HG03460 (cell line): ENCODE results near the gene IER5.
A peak's percentile ranks its signal among the peaks of the same experiment; 100 is the strongest.
"Not testable (repeated sequence)": the region's sequence is repeated elsewhere in the genome, so short reads cannot be mapped to it uniquely, and the experiment has no call there.

Experiments
- ATAC-seq: cut with Tn5 transposase; IDR thresholded peaks from one replicate; pipeline ENCODE4 v1.9.1; 2021; ENCODE audit not compliant: unreplicated experiment

Gene IER5

GRCh38 chr1:181088079-181089016, at the start of gene IER5:
Gene IER5 (plus strand): TSS chr1:181088700. CDS start chr1:181088903, 203 bp downstream.
- peak; percentile 57 for ATAC-seq

DNA sequence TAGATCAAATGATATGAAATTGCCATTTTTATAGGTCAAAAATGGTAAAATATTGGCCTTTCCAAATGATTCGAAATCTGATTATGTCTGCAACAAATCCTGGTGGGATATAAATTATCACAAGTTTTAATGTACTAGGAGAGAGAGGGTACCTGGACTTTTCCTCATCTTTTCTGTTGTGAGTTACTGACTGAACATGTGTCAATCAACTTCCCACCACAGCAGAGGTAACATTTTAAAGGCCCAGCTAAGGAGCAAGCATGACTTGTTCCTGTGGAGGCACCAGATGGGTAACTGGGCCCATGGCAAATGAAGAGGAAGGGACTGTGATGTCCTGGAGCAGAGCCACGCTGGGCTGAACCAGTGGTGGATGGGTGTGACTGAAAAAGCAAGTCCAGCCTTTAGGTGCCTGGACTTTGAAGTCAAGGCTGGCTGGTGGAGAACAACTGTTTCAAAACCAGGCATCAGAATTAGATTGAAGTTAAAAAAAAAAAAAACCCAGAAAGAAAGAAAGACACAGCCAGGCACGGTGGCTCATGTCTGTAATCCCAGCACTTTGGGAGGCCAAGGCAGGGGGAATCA, 48.1 kb upstream of the IER5 start:
- ATAC-seq = no peak

DNA sequence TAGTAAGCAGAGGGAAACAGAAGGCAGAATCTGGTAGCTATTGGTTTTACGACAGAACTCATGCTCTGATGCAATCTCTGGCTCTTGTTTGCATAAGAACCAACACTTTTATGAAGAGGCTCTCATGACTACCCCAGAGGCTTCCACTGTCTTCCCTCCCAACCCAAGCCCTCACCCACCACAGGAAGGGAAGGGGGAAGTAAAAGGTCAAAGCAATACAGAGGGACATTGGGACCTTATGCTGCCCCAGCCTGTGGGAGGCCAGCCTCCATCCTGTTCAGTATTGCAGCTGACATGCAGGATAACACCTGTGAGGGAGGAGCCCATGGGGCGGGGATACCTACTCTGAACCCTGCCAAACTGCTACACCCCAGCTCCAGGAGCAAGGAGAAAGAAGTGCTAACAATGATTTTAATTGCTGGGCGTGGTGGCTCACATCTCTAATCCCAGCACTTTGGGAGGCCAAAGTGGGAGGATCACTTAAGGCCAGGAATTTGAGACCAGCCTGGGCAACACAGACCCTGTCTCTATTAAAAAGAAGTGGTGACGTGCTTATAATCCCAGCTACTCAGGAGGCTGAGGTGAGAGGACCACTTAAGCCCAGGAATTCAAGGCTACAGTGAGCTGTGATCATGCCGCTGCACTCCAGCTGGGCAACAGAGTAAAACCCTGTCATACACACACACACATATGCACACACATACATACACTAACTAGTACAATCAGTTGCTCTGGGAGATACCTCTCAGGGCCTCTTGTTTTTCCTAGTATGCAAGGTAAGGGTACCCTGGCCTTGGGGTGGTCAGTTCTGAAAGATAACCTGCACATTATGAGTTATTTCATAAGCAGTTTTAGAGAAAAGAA, 45.2 kb upstream of the IER5 start:
- ATAC-seq = no peak

GRCh38 chr1:181044449-181044966, 44.0 kb upstream of the IER5 start:
- peak; percentile 88 for ATAC-seq

DNA sequence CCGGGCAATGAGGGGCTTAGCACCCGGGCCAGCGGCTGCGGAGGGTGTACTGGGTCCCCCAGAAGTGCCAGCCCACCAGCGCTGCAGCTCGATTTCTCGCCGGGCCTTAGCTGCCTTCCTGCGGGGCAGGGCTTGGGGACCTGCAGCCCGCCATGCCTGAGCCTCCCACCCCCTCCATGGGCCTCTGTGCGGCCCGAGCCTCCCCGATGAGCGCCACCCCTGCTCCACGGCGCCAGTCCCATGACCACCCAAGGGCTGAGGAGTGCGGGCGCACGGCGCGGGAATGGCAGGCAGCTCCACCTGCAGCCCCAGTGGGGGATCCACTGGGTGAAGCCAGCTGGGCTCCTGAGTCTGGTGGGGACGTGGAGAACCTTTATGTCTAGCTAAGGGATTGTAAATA, 42.6 kb upstream of the IER5 start:
- not testable (repeated sequence) for ATAC-seq

GRCh38 chr1:181049378-181049777, 39.1 kb upstream of the IER5 start:
- ATAC-seq = no peak

- no peak for ATAC-seq
These were observed 37.6 kb upstream of the IER5 start for GRCh38 chr1:181050922-181051321.

DNA sequence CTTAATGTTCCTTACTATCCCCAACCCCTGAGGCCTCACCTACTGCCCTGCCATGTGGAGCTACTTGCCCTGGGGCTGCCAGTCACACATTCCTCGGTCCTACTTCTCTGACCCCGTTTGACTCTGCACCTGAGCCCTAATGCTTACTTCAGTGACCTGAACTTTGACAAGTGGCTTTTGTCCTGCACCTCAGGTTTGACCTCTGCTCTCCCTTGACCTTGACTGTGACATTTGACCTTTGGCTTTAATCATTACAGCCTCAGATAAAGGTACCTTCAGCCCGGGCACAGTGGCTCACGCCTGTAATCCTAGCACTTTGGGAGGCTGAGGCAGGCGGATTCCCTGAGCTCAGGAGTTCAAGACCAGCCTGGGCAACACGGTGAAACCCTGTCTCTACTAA, 31.9 kb upstream of the IER5 start:
- ATAC-seq = no peak

DNA sequence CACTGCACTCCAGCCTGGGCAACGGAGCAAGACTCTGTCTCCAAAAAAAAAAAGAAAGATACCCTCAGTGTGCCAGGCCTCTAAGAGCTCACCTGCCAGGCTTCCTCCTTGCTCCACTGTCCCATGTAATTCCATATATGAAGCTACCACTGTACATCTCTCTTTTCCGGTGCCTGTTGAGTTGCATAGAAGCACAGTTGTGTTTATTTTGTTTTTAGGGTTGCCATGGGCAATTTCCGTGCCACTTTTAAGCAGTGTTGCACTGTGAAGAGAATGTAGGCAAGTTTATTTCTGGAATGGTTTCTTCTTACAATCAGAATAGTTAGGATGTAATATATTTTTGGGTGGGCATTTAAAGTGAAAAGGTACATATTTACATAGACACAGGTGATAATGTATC, 31.4 kb upstream of the IER5 start:
- no peak for ATAC-seq

GRCh38 chr1:181059435-181059834, 29.1 kb upstream of the IER5 start:
- ATAC-seq = no peak

DNA sequence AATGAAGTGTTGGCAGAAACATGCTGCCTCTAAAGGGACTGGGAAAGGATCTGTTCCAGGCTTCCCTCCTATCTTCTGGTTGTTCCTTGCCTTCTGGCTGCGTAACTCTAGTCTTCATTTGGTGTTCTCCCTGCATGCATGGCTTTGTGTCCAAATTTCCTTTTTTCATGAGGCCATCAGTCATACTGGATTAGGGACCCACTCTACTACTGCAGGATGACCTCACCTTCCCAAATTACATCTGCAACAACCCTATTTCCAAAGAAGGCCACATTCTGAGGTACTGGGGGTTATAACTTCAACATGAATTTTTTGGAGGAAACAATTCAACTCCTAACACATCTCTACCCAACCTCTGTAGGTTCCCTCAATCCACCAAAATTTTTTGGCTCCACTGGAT, 28.4 kb upstream of the IER5 start:
- ATAC-seq = no peak

DNA sequence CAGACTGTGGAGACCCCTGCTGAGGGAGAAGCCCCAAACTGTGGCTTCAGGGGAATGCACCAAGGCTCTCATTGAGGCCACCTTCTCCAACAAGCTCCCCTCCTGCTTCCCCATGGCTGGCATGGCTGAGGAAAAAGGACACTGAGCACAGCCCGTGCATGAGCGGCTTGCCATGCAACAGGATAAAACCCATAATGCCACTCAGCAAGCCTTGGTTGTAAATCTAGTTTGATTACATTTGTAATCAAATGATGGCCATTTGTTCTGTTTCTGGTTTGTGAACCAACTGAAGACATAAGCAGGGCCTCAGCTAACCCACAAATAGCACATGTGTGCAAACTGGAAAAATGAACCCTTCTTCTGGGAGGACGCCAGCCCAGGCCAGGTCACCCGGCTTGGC, 27.6 kb upstream of the IER5 start:
- ATAC-seq = not testable (repeated sequence)

DNA sequence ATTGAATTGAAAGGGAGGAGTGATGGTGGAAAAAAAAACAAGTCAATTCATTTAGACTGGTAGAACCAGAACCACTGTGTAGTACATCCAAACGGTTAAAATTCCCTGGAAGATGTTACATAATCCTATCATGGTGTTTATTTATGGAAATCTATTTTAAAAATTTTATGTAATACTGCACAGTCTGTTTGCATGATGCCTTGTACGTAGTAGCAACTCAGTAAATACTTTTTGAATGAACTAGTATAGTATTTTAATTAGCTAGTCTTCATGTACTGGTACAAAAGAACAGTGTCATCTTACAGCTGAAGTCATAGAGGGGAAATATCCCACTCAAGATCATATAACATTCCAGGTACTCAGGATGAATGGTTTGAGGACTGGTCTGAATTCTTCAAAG, 27.0 kb upstream of the IER5 start:
- ATAC-seq = no peak

GRCh38 chr1:181061891-181062835, 26.3 kb upstream of the IER5 start:
- peak; percentile 78 for ATAC-seq

GRCh38 chr1:181062836-181063428, 25.6 kb upstream of the IER5 start:
- peak; percentile 65 for ATAC-seq

GRCh38 chr1:181064011-181064623, 24.4 kb upstream of the IER5 start:
- no peak for ATAC-seq

DNA sequence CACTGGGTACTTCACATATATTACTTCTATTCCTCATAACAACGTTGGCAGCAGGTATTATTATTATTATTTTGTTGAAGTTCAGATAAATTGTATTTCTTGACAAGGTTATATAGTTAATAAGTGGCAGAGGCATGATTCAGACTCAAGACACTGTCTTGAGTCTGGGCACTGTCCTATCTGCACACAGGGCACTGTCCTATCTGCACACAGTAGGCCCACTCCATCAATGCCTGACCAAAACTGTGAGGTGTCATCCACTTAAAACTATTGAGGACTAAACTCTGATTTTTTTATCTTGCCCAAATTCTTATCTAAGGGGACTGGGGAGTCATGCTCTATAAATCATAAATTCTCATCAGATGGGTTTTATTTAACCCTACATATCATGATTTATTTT, 23.8 kb upstream of the IER5 start:
- ATAC-seq = no peak

GRCh38 chr1:181073638-181074037, 14.9 kb upstream of the IER5 start:
- ATAC-seq = no peak

- ATAC-seq = no peak
These were observed 12.6 kb upstream of the IER5 start for GRCh38 chr1:181075766-181076350.
